Esophagus mucosa (tissue), 1 donor: Measurements from ENCODE around the gene DEPP1. TPM values are rescaled to one million over a fixed set of nuclear protein-coding genes. Genes with fewer than 3 reads are reported as not detected.
A peak's percentile ranks its signal among the peaks of the same experiment; 100 is the strongest.
"Not testable (repeated sequence)": the region's sequence is repeated elsewhere in the genome, so short reads cannot be mapped to it uniquely, and the experiment has no call there.

Experiments used
- ATAC-seq: fragments of 200-7000 bp; cut with Tn5 transposase; one replicate; pipeline ENCODE4 v1.9.1; 2020
- total RNA-seq: library from RNA; stranded (reverse); gene quantifications from one replicate; pipeline ENCODE4 v1.2.4, GENCODE V29; 2023
- donor health status: DM: yes; HTN: yes; CAD: no.

DEPP1 gene
- total RNA-seq: 3.3 TPM

GRCh38 chr10:44978570-44979280, at the start of gene DEPP1:
Gene DEPP1, minus strand, starts transcription at chr10:44978809. Its CDS starts 779 bp downstream, at chr10:44978030.
- peak; percentile 76 for ATAC-seq

- ATAC-seq: no peak
Measured at GRCh38 chr10:45023426-45023825, 44.8 kb upstream of the DEPP1 start.

DNA sequence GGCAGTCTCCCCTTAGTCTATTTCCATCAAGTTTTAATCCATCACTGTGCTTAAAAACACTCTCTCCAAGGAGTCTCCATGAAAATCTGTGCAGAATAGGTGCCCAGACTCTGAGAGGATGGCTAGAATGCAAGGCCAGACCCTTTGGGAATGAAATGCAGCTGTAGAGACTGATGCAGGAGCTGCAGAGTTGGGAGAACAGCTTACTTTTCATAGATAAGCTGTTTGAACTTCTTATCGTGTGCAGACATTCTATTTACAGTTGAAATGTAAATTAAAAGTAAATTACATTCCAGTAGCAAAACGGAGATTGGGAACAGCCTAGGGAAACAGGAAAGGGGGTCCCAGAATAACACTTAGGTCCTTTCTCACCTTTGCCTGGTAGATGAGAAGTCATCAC, 37.0 kb upstream of the DEPP1 start:
- no peak for ATAC-seq

GRCh38 chr10:45014557-45014956, 35.9 kb upstream of the DEPP1 start:
- ATAC-seq: not testable (repeated sequence)

DNA sequence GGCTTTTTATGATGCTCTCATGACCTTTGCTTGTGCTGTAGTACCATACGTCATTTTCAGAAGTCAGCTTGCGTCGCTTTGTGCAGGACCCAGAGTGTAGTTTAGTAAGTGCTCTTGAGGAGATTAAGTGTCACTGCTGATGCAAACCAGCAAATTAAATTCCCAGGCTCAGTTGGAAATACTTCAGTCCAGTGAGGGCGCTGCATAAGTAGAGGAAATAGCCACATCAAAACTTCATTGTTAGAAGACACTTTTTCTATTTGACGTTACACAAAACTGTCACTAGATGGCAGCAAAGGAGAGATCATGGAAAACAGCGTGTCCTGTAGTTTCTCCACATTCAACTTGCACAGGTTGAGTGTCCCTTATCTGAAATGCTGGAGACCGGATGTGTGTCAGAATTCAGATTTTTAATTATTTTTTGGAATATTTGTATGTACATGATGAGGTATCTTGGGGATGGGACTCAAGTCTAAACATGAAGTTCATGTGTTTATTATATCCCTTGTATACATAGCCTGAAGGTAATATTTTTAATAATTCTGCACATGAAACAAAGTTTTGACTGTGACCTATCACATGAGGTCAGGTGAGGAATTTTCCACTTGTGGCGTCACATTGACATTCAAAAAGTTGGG, 30.0 kb upstream of the DEPP1 start:
- peak; percentile 95 for ATAC-seq

GRCh38 chr10:45006276-45007030, 27.8 kb upstream of the DEPP1 start:
- ATAC-seq: no peak

DNA sequence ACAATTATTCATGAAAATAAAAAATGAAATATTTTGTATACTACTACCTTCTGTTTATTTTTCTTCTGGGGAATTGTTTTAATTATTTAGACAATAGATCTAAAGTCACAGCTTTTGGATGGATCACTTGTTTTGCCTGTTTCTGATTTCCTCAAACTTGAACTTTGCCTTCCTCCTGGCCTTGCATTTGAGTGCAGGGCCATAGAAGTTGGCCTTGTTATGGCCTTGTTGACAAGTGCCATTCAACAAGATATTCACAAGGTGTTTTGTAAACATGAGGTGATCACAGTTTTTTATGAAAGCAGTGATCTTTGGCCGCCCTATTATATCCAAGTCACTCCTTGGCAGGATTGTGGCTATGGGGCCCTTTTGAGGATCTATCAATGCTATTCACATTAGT, 26.7 kb upstream of the DEPP1 start:
- no peak for ATAC-seq

- ATAC-seq: no peak
Measured at GRCh38 chr10:45004661-45005060, 26.1 kb upstream of the DEPP1 start.

GRCh38 chr10:45003432-45004000, 24.9 kb upstream of the DEPP1 start:
- no peak for ATAC-seq

DNA sequence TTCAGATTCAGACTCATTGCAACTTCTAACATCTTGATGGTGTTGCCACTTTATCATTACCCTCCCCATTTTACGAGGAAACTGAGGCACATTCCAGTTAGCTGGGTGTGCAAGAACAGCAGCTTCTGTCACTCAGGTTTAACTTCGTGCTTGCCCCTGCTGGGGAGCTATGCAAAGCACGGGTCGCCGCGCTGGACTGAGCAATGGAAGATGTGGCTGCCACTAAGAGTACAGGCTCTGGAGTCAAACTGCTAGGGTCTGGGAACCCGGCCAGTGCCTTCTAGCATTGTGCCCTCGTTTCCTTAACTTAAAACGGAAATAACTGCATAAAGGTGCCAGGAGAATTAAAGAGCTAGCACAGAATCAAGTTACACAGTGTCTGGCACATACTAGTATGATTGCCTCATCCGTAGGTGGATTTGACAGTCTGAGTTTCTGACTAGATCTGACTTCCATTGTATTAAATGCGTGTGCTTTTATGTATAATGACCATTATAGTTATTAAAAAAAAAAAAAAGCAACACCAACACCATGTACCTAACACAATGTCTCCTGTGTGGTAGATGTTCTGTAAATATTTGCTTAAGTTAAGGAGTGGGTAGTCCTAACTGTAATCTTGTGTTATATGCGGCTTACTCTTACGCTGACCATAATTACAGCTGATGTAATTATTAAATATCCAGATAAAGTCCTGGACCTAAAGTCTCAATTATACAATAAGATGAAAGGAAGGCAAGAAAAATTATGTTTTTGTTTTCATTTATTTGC, 23.0 kb upstream of the DEPP1 start:
- peak; percentile 84 for ATAC-seq

DNA sequence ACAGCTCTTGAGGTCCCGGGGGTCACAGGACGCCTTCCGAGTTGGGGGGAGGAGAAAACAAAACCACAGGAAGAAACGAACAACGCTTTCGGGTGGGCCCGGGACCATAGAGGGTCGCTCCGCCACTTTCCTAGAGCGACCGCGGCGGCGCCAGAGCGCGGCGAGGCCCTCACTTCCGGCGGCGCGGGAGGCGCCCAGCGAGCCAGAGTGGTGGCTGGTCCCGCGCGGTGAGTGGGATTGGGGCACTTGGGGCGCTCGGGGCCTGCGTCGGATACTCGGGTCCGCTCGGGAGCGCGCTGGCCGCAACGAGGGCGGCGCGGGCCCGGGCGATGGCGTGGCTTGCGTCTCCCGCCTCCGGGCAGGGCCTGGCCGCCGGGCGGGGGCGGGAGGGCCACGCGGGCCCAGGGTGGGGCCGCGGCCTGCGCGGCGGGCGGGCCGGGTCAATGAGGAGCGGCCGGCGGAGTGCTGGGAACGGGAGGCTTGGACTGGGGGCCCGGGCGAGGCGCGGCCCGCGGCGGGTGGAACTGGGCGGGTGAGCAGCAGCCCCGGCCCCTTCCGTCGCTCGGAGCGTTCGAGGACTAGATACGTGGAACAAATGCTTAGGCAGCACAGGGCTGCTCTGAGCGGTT, 22.3 kb upstream of the DEPP1 start, which contains the start of gene ZNF22:
TSS of gene ZNF22 (plus strand) at position 172 of the 629 bp plus-strand sequence. CDS start 2,446 bp downstream, outside the sequence.
- peak; percentile 82 for ATAC-seq

- peak; percentile 19 for ATAC-seq
Measured at GRCh38 chr10:45000138-45000751, 21.6 kb upstream of the DEPP1 start.

DNA sequence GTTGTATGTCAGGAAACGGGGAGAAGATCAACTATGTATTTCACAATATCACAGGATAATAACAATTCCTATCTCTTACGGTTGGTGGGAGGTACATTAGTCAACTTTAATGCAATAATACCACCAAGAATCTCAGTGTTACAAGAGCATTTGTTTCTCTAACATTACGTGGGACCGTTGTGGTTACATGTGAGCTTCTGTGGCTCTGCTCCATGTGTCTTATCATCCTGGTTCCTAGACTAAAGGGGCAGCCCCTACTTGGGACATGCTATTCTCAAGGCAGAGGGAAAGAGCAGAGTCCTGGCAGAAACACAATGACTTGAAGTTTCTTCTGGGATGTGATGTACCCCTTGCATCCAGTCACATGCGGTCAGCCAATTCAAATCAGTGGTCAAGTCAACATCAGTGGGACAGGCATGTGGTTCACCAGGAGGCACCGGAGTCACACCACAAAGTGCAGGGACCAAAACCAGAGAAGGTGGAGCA, 19.6 kb upstream of the DEPP1 start:
- ATAC-seq: no peak

DNA sequence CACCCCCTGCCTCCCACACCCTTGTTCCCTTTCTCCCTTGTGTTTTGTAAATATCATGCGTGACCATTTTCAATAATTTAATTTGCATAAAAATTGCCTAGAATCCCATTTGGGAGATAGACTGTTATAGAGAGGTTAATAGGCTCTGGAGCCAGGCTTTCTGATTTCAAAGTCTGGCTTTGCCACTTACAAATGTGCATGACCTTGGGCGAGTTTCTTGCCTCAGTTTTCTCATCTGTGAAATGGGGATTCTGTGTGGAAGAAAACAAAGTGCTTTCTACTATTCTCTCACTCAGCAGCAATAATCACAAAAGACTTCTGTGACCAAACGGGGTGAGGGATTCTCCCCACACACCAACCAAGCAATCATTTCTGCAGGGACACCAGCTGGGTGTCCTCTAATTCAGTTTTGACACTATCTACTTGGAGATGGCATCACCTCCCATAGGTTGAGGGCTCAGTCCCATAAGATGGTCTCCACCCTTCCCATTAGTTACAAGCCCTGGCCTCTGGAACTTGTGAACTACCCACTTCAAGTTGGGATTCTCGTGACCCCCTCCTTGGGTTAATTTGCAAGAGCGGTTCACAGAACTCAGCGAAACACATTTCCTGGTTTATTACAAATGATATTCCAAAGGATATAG, 18.6 kb upstream of the DEPP1 start:
- no peak for ATAC-seq

GRCh38 chr10:44995914-44996669, 17.5 kb upstream of the DEPP1 start:
- no peak for ATAC-seq

- ATAC-seq: no peak
Measured at GRCh38 chr10:44995581-44995913, 16.9 kb upstream of the DEPP1 start.

DNA sequence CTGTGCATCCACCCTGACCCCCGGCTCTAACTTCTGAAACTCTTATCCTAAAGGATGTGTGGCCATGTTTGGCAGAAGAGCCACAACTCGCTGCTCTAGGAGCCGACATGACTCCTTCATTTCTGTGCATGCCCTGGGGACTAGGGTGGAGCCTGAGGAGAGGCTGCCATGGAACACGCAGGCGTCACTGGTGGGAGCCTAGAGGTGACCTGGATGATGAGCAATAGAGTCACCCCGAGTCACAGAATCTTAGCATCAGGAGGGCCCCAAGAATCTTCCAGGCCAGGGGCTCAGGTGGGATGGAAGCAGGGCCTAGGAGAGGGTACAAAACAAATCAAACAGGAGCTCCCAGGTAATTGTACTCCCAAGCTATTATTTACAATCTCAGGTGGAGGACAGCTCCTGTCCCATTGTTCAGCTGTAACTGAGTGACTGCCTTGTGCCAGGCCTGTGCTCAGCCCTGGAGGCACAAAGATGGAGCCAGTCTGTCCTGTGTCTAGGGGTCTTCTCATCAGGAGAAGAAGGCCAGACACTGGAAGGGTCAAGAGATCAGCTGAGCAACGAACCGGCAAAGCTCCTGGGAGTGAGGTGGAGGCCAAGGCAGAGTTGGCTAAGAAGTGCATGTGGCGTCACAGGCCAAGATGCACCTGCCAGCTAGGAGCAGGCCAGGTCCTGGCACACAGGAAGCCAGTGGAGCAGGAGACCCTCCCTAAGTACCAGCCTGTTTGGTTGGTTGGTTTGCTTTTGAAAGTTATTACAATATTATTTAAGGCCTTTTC, 16.3 kb upstream of the DEPP1 start:
- peak; percentile 68 for ATAC-seq

DNA sequence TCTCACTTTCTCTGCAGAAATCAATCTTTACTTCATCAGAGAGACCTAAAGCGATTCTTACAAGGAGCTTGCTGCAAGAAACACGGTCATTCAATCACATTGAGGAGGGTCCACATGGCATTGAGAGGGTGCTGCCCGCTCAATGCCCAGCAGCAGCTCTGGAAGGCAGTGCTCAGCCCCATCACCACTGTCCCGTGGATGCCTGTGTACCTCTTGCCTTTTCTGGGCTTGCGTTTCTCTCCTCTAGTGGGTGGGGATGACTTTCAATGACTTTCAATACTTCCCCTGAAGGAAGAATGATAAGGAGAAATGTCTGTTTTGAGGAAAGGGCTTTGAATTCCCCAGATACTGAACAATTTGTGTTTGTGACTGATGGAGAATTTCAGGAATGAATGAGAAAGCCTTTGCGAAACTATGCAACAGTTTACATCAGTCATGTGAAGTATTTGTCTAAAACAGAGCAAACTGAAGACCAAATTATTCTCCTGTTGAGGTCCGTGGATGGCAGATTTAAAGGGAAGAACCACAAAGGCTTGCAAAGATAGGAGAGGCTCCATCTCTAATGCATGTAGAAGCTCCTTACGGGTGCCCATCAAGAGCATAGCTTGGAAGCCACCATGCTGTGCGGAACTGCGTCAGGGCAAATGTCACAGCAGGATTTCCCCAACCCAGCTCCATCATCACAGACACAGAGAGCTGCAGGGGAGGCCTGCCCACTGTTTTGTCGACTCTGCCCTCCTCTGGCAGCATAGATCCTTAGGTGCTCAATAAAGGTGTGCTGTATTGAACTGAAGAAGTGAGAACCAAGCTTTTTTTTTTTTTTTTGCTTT, 15.5 kb upstream of the DEPP1 start:
- ATAC-seq: no peak
